ENCODE data around the gene PAPPA. TPM values are rescaled to one million over a fixed set of nuclear protein-coding genes. Genes with fewer than 3 reads are reported as not detected.

Gene PAPPA, protein sequence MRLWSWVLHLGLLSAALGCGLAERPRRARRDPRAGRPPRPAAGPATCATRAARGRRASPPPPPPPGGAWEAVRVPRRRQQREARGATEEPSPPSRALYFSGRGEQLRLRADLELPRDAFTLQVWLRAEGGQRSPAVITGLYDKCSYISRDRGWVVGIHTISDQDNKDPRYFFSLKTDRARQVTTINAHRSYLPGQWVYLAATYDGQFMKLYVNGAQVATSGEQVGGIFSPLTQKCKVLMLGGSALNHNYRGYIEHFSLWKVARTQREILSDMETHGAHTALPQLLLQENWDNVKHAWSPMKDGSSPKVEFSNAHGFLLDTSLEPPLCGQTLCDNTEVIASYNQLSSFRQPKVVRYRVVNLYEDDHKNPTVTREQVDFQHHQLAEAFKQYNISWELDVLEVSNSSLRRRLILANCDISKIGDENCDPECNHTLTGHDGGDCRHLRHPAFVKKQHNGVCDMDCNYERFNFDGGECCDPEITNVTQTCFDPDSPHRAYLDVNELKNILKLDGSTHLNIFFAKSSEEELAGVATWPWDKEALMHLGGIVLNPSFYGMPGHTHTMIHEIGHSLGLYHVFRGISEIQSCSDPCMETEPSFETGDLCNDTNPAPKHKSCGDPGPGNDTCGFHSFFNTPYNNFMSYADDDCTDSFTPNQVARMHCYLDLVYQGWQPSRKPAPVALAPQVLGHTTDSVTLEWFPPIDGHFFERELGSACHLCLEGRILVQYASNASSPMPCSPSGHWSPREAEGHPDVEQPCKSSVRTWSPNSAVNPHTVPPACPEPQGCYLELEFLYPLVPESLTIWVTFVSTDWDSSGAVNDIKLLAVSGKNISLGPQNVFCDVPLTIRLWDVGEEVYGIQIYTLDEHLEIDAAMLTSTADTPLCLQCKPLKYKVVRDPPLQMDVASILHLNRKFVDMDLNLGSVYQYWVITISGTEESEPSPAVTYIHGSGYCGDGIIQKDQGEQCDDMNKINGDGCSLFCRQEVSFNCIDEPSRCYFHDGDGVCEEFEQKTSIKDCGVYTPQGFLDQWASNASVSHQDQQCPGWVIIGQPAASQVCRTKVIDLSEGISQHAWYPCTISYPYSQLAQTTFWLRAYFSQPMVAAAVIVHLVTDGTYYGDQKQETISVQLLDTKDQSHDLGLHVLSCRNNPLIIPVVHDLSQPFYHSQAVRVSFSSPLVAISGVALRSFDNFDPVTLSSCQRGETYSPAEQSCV (N-terminal part only)
- 0.28 TPM for polyA plus RNA-seq (2013, experiment 1 of 2)
- 0.28 TPM for polyA plus RNA-seq (2013, experiment 2 of 2)

GRCh38 chr9:116153765-116154333 is at the start of gene PAPPA:
Gene PAPPA (plus strand): TSS chr9:116153791. CDS start chr9:116154173, 382 bp downstream.
- DNase-seq, result no peak
- H3K79me1 ChIP-seq (ENCODE audit: low read length), result no peaks in the 10 kb centered on the region
- H3K4me3 ChIP-seq (ENCODE audit: low read length), result no peak within 1 kb of the TSS
- no peaks in the 10 kb centered on the region for H3K79me2 ChIP-seq (ENCODE audit: control insufficient read depth, insufficient read depth, low read length)
- H3K36me3 ChIP-seq (ENCODE audit: control insufficient read depth, insufficient read depth, low read length), result no peaks in the 10 kb centered on the region
- no peak within 1 kb of the TSS for H2AK5ac ChIP-seq (ENCODE audit: low read length)
- H4K5ac ChIP-seq (ENCODE audit: low read length), result no peak within 1 kb of the TSS
- peak within 1 kb of the TSS; percentile 44 for H3K4ac ChIP-seq (ENCODE audit: low read depth, low read length)
- H3K4me2 ChIP-seq (ENCODE audit: low read length), result peak within 1 kb of the TSS; percentile 27
- H2BK5ac ChIP-seq (ENCODE audit: low read length), result no peak within 1 kb of the TSS
- H4K8ac ChIP-seq (ENCODE audit: low read depth, low read length), result no peak within 1 kb of the TSS
- peak within 1 kb of the TSS; percentile 71 for H3K56ac ChIP-seq (ENCODE audit: low read length)
- H2BK15ac ChIP-seq (replicated peaks; ENCODE audit: low read depth), result peak within 1 kb of the TSS; percentile 80
- no peak within 1 kb of the TSS for H3K27ac ChIP-seq (ENCODE audit: low read depth, low read length)
- no peaks in the 10 kb centered on the region for H3K4me1 ChIP-seq (ENCODE audit: control insufficient read depth, low read depth, low read length)
- H2BK120ac ChIP-seq (ENCODE audit: low read depth, low read length), result peak within 1 kb of the TSS; percentile 63
- no peak within 1 kb of the TSS for H3K23ac ChIP-seq (ENCODE audit: low read length)
- peak within 1 kb of the TSS; percentile 20 for H3K9ac ChIP-seq (ENCODE audit: low read length)
- H3K18ac ChIP-seq (ENCODE audit: low read length), result peak within 1 kb of the TSS; percentile 94
- WGBS (ENCODE audit: extremely low coverage, insufficient coverage, low lambda C conversion rate), result no CpG with 5 or more reads among the region's 41 CpGs
- peaks cover 5% of the 10 kb centered on the region for H3K27me3 ChIP-seq (ENCODE audit: insufficient read depth, low read length, poor library complexity)

DNA sequence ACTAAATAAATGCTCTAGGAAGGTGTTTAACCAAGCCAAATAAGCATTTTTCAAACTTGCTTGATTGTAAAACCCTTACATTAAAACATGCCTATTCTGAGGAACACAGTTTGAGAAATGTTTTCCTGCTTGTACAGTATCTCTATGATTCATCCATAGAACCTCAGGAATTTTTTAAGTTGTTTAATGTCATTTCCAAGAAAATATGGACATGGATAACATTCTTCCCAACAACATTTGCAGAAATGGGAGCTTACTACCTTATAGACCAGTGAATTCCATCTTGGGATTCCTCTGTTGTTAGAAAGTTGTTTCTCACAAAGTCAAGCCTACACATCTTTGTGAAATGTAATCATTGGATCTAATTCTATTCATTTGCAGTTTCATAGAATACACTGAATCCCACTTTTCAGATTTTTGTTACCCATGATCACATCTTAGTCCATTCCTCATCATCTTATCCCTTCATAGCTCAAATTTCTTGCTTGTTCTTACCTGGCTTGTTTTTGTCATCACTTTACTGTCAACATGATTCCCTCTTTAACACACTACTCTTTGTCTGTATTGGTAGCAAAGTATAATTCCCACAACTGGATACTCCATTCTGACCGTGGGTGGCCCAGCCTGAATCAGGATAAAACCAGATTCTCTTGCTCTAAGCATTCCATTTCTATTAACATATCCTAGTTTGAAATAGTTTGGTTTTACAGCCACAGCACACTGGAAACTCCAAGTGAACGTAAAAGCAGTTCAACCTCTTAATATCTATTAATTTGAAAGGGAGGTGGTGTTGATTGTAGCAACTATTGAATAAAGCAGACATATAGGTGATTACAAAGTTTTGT is 49.4 kb upstream of the PAPPA start:
- Histone ChIP-seq H4K8ac (ENCODE audit: low read depth, low read length) (no peak overlapping the region), H4K5ac (ENCODE audit: low read length) (no peak overlapping the region), H3K18ac (ENCODE audit: low read length) (no peak overlapping the region), H3K56ac (ENCODE audit: low read length) (no peak overlapping the region), H3K4me2 (ENCODE audit: low read length) (no peak overlapping the region), H2BK5ac (ENCODE audit: low read length) (no peak overlapping the region), H3K4me3 (ENCODE audit: low read length) (no peak overlapping the region), H3K79me1 (ENCODE audit: low read length) (no peaks in the 10 kb centered on the region), H3K4ac (ENCODE audit: low read depth, low read length) (no peak overlapping the region), H3K79me2 (ENCODE audit: control insufficient read depth, insufficient read depth, low read length) (no peaks in the 10 kb centered on the region), H3K4me1 (ENCODE audit: control insufficient read depth, low read depth, low read length) (no peaks in the 10 kb centered on the region), H3K27me3 (ENCODE audit: insufficient read depth, low read length, poor library complexity) (no peaks in the 10 kb centered on the region), H2BK120ac (ENCODE audit: low read depth, low read length) (no peak overlapping the region), H3K23ac (ENCODE audit: low read length) (no peak overlapping the region), H3K9ac (ENCODE audit: low read length) (no peak overlapping the region), H2BK15ac (replicated peaks; ENCODE audit: low read depth) (no peak overlapping the region), H3K36me3 (ENCODE audit: control insufficient read depth, insufficient read depth, low read length) (no peaks in the 10 kb centered on the region), H3K27ac (ENCODE audit: low read depth, low read length) (no peak overlapping the region), H2AK5ac (ENCODE audit: low read length) (no peak overlapping the region)
- no peak for DNase-seq
- WGBS (ENCODE audit: extremely low coverage, insufficient coverage, low lambda C conversion rate), result no CpG with 5 or more reads among the region's 2 CpGs

- H3K9ac ChIP-seq (ENCODE audit: low read length), result no peak overlapping the region
- H4K8ac ChIP-seq (ENCODE audit: low read depth, low read length), result no peak overlapping the region
- no peaks in the 10 kb centered on the region for H3K4me1 ChIP-seq (ENCODE audit: control insufficient read depth, low read depth, low read length)
- no peak overlapping the region for H3K23ac ChIP-seq (ENCODE audit: low read length)
- H3K56ac ChIP-seq (ENCODE audit: low read length), result no peak overlapping the region
- WGBS (ENCODE audit: extremely low coverage, insufficient coverage, low lambda C conversion rate), result no CpG with 5 or more reads among the region's 1 CpG
- no peak overlapping the region for H2AK5ac ChIP-seq (ENCODE audit: low read length)
- no peak overlapping the region for H3K4me2 ChIP-seq (ENCODE audit: low read length)
- no peak overlapping the region for H3K4me3 ChIP-seq (ENCODE audit: low read length)
- H2BK15ac ChIP-seq (replicated peaks; ENCODE audit: low read depth), result no peak overlapping the region
- no peaks in the 10 kb centered on the region for H3K27me3 ChIP-seq (ENCODE audit: insufficient read depth, low read length, poor library complexity)
- H3K79me1 ChIP-seq (ENCODE audit: low read length), result no peaks in the 10 kb centered on the region
- no peak overlapping the region for H3K18ac ChIP-seq (ENCODE audit: low read length)
- peak; percentile 14 for DNase-seq
- no peak overlapping the region for H4K5ac ChIP-seq (ENCODE audit: low read length)
- no peak overlapping the region for H3K4ac ChIP-seq (ENCODE audit: low read depth, low read length)
- H2BK120ac ChIP-seq (ENCODE audit: low read depth, low read length), result no peak overlapping the region
- no peak overlapping the region for H3K27ac ChIP-seq (ENCODE audit: low read depth, low read length)
- no peak overlapping the region for H2BK5ac ChIP-seq (ENCODE audit: low read length)
- no peaks in the 10 kb centered on the region for H3K36me3 ChIP-seq (ENCODE audit: control insufficient read depth, insufficient read depth, low read length)
- no peaks in the 10 kb centered on the region for H3K79me2 ChIP-seq (ENCODE audit: control insufficient read depth, insufficient read depth, low read length)
These were observed 41.4 kb upstream of the PAPPA start for GRCh38 chr9:116112236-116112635.

DNA sequence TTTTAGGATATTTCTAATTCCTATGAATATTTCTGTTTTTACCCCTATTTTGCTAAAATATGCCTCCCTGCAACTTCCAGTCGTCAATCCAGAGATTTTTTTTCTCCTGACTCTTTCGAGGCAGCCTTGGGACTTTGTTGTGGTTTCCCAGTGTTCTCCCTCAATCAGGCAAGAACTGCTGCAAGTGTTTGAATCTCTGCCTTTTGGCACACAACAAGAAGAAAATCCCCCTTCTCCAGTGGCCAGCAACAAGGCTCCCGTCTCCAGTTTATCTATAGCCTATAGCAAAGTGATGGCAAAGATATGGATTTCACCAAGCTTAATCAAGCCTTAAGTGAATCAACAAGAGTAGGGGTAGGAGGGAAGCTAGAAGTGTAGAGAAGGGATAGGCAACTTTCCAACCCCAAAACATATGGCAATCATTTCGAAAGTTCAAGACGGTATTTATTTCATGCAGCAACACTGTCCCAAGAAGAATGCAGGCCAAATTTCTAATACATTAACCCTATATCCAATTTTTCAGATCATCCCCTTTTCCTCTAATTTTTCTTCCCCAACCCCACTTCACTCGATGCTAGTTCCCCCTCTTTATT is 37.7 kb upstream of the PAPPA start:
- no peak overlapping the region for H2BK5ac ChIP-seq (ENCODE audit: low read length)
- no peak overlapping the region for H3K9ac ChIP-seq (ENCODE audit: low read length)
- no peak overlapping the region for H4K5ac ChIP-seq (ENCODE audit: low read length)
- no peaks in the 10 kb centered on the region for H3K27me3 ChIP-seq (ENCODE audit: insufficient read depth, low read length, poor library complexity)
- no peak overlapping the region for H3K4me2 ChIP-seq (ENCODE audit: low read length)
- no peaks in the 10 kb centered on the region for H3K36me3 ChIP-seq (ENCODE audit: control insufficient read depth, insufficient read depth, low read length)
- no peak overlapping the region for H3K56ac ChIP-seq (ENCODE audit: low read length)
- no peaks in the 10 kb centered on the region for H3K79me2 ChIP-seq (ENCODE audit: control insufficient read depth, insufficient read depth, low read length)
- no peak overlapping the region for H3K23ac ChIP-seq (ENCODE audit: low read length)
- H2AK5ac ChIP-seq (ENCODE audit: low read length), result no peak overlapping the region
- H4K8ac ChIP-seq (ENCODE audit: low read depth, low read length), result no peak overlapping the region
- no peak overlapping the region for H3K18ac ChIP-seq (ENCODE audit: low read length)
- no peak overlapping the region for H3K27ac ChIP-seq (ENCODE audit: low read depth, low read length)
- no peak overlapping the region for H2BK120ac ChIP-seq (ENCODE audit: low read depth, low read length)
- H3K4me3 ChIP-seq (ENCODE audit: low read length), result no peak overlapping the region
- no peak for DNase-seq
- H3K4me1 ChIP-seq (ENCODE audit: control insufficient read depth, low read depth, low read length), result no peaks in the 10 kb centered on the region
- H3K79me1 ChIP-seq (ENCODE audit: low read length), result no peaks in the 10 kb centered on the region
- 100% methylated on average over 1 of the region's 6 CpGs for WGBS (ENCODE audit: extremely low coverage, insufficient coverage, low lambda C conversion rate)
- no peak overlapping the region for H2BK15ac ChIP-seq (replicated peaks; ENCODE audit: low read depth)
- H3K4ac ChIP-seq (ENCODE audit: low read depth, low read length), result no peak overlapping the region

- Histone ChIP-seq H3K4ac (ENCODE audit: low read depth, low read length) (no peak overlapping the region), H3K23ac (ENCODE audit: low read length) (no peak overlapping the region), H3K79me2 (ENCODE audit: control insufficient read depth, insufficient read depth, low read length) (no peaks in the 10 kb centered on the region), H3K4me1 (ENCODE audit: control insufficient read depth, low read depth, low read length) (no peaks in the 10 kb centered on the region), H3K4me3 (ENCODE audit: low read length) (no peak overlapping the region), H3K9ac (ENCODE audit: low read length) (no peak overlapping the region), H3K79me1 (ENCODE audit: low read length) (no peaks in the 10 kb centered on the region), H3K36me3 (ENCODE audit: control insufficient read depth, insufficient read depth, low read length) (no peaks in the 10 kb centered on the region), H4K5ac (ENCODE audit: low read length) (no peak overlapping the region), H2BK5ac (ENCODE audit: low read length) (no peak overlapping the region), H2BK15ac (replicated peaks; ENCODE audit: low read depth) (no peak overlapping the region), H3K56ac (ENCODE audit: low read length) (no peak overlapping the region), H4K8ac (ENCODE audit: low read depth, low read length) (no peak overlapping the region), H3K27ac (ENCODE audit: low read depth, low read length) (no peak overlapping the region), H2AK5ac (ENCODE audit: low read length) (no peak overlapping the region), H3K4me2 (ENCODE audit: low read length) (no peak overlapping the region), H2BK120ac (ENCODE audit: low read depth, low read length) (no peak overlapping the region), H3K27me3 (ENCODE audit: insufficient read depth, low read length, poor library complexity) (no peaks in the 10 kb centered on the region), H3K18ac (ENCODE audit: low read length) (no peak overlapping the region)
- no peak for DNase-seq
These were observed 37.2 kb upstream of the PAPPA start for GRCh38 chr9:116116393-116116792.

Measured in mesendoderm (in vitro differentiated cells).